ENCODE data around the gene B4GALT2.

DNA sequence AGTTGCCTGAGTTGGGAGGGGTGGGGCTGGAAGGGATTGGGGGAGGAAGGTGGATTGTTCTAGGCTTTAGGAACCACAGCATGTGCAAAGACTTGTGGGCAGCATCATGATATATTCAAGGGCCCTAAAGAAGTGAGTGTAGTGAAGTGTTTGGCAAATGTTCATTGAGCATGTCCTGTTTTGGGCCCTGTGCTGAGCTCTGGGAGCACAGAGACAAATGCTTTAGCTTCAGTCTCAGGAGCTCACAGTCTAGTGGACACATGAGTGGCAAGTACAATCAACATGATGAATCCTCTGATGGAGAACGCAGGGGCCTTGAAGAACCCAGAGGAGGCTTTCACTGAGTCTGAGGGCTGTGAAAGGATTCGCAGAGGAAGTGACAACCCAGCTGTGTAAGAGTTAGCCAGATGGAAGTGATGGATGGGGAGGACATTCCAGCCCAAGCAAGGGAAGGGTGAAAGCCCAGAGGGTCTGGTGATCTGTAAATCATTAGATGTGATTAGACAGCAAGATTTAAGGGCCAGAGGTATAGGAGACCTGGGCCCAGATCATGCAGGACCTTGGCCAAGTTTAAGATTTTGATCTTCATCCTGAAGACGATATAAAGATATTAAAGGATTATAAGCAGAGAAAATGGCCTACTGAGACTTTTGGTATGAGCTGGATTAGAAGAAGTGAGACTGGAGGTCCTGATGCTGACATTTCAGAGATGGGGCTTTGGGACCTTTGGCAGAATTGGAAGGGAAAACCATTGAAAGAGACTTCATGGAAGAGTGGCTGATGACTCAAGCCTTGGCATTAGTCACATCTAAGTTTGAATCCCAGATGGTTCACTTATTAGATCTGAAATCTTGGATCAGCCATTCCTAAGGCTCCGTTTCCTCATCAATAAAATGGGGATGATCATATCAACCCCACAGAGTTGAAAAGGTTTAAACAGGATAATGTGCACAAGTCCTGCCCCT lies 27.7 kb upstream of the B4GALT2 start:
- TF ChIP-seq ZNF197 (CRISPR knock-in tag; IDR thresholded peaks at IDR 0.05; ENCODE audit: low read depth) (no peak), KLF1 (tag; IDR thresholded peaks at IDR 0.05) (no peak), SETDB1 (IDR thresholded peaks at IDR 0.05; ENCODE audit: low read length) (no peak), TCF7L2 (IDR thresholded peaks at IDR 0.05; ENCODE audit: low read depth, low read length) (no peak), HDGF (IDR thresholded peaks at IDR 0.05) (no peak), SREBF1 (IDR thresholded peaks at IDR 0.05; ENCODE audit: borderline replicate concordance, low read depth, low read length) (no peak), RFX5 (IDR thresholded peaks at IDR 0.05; ENCODE audit: low read depth, low read length) (no peak)
- TF ChIP-seq, protein P1, sequence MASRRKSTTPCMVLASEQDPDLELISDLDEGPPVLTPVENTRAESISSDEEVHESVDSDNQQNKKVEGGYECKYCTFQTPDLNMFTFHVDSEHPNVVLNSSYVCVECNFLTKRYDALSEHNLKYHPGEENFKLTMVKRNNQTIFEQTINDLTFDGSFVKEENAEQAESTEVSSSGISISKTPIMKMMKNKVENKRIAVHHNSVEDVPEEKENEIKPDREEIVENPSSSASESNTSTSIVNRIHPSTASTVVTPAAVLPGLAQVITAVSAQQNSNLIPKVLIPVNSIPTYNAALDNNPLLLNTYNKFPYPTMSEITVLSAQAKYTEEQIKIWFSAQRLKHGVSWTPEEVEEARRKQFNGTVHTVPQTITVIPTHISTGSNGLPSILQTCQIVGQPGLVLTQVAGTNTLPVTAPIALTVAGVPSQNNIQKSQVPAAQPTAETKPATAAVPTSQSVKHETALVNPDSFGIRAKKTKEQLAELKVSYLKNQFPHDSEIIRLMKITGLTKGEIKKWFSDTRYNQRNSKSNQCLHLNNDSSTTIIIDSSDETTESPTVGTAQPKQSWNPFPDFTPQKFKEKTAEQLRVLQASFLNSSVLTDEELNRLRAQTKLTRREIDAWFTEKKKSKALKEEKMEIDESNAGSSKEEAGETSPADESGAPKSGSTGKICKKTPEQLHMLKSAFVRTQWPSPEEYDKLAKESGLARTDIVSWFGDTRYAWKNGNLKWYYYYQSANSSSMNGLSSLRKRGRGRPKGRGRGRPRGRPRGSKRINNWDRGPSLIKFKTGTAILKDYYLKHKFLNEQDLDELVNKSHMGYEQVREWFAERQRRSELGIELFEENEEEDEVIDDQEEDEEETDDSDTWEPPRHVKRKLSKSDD (conservative IDR thresholded peaks at IDR 0.05; ENCODE audit: low read length), result no peak
- TF ChIP-seq, protein P2, sequence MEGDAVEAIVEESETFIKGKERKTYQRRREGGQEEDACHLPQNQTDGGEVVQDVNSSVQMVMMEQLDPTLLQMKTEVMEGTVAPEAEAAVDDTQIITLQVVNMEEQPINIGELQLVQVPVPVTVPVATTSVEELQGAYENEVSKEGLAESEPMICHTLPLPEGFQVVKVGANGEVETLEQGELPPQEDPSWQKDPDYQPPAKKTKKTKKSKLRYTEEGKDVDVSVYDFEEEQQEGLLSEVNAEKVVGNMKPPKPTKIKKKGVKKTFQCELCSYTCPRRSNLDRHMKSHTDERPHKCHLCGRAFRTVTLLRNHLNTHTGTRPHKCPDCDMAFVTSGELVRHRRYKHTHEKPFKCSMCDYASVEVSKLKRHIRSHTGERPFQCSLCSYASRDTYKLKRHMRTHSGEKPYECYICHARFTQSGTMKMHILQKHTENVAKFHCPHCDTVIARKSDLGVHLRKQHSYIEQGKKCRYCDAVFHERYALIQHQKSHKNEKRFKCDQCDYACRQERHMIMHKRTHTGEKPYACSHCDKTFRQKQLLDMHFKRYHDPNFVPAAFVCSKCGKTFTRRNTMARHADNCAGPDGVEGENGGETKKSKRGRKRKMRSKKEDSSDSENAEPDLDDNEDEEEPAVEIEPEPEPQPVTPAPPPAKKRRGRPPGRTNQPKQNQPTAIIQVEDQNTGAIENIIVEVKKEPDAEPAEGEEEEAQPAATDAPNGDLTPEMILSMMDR (IDR thresholded peaks at IDR 0.05 in 2 of 3, conservative IDR thresholded peaks at IDR 0.05 in 1 of 3; ENCODE audit: insufficient read depth in 2 of 3, low read depth in 1 of 3, low read length in 3 of 3), result no peak
- TF ChIP-seq, protein P3, sequence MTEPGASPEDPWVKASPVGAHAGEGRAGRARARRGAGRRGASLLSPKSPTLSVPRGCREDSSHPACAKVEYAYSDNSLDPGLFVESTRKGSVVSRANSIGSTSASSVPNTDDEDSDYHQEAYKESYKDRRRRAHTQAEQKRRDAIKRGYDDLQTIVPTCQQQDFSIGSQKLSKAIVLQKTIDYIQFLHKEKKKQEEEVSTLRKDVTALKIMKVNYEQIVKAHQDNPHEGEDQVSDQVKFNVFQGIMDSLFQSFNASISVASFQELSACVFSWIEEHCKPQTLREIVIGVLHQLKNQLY (CRISPR knock-in tag; conservative IDR thresholded peaks at IDR 0.05), result no peak
- TF ChIP-seq, protein P4, sequence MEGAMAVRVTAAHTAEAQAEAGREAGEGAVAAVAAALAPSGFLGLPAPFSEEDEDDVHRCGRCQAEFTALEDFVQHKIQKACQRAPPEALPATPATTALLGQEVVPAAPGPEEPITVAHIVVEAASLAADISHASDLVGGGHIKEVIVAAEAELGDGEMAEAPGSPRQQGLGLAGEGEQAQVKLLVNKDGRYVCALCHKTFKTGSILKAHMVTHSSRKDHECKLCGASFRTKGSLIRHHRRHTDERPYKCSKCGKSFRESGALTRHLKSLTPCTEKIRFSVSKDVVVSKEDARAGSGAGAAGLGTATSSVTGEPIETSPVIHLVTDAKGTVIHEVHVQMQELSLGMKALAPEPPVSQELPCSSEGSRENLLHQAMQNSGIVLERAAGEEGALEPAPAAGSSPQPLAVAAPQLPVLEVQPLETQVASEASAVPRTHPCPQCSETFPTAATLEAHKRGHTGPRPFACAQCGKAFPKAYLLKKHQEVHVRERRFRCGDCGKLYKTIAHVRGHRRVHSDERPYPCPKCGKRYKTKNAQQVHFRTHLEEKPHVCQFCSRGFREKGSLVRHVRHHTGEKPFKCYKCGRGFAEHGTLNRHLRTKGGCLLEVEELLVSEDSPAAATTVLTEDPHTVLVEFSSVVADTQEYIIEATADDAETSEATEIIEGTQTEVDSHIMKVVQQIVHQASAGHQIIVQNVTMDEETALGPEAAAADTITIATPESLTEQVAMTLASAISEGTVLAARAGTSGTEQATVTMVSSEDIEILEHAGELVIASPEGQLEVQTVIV (CRISPR knock-in tag; IDR thresholded peaks at IDR 0.05; ENCODE audit: borderline replicate concordance), result no peak

All from K562 (cell line).